ENCODE measurements around the gene RUNX2.

DNA sequence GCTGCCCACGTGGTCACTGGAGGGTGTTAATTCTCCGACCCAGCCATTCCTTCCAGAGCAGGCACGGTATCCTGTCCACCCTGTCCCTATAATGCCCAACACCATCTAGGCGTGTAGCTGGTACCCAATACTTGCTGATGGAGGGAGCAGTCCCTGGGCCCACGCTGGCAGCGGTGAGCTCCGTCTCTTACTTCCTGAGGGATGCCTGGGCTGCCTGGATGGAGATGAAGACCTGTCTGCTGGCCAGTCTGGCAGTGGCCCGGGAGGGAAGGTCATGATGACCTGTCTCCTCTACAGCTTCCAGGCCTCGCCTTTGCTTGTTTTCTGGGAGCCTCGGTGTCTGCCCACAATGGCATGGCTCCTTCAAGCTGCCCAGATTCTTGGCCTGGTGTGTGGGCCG is 347.5 kb downstream of the RUNX2 start:
- TF ChIP-seq, protein P1, sequence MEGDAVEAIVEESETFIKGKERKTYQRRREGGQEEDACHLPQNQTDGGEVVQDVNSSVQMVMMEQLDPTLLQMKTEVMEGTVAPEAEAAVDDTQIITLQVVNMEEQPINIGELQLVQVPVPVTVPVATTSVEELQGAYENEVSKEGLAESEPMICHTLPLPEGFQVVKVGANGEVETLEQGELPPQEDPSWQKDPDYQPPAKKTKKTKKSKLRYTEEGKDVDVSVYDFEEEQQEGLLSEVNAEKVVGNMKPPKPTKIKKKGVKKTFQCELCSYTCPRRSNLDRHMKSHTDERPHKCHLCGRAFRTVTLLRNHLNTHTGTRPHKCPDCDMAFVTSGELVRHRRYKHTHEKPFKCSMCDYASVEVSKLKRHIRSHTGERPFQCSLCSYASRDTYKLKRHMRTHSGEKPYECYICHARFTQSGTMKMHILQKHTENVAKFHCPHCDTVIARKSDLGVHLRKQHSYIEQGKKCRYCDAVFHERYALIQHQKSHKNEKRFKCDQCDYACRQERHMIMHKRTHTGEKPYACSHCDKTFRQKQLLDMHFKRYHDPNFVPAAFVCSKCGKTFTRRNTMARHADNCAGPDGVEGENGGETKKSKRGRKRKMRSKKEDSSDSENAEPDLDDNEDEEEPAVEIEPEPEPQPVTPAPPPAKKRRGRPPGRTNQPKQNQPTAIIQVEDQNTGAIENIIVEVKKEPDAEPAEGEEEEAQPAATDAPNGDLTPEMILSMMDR (IDR thresholded peaks at IDR 0.05; ENCODE audit: insufficient read depth, low read depth, low read length): no peak
- no peak for TF ChIP-seq EZH2 (IDR thresholded peaks at IDR 0.05; ENCODE audit: insufficient read depth, low read length)
